GM21423 (cell line): ENCODE results near the gene BTBD1.
"Not testable (repeated sequence)": the region's sequence is repeated elsewhere in the genome, so short reads cannot be mapped to it uniquely, and the experiment has no call there.

Source experiments
- ATAC-seq: cut with Tn5 transposase; IDR thresholded peaks from one replicate; pipeline ENCODE4 v1.9.1; 2021; ENCODE audit warnings: mild to moderate bottlenecking, moderate library complexity; ENCODE audit not compliant: unreplicated experiment

BTBD1 gene

GRCh38 chr15:83062768-83063180, 4.3 kb downstream of the BTBD1 start:
- no peak for ATAC-seq

GRCh38 chr15:83061680-83062079, 5.4 kb downstream of the BTBD1 start:
- no peak for ATAC-seq

- no peak for ATAC-seq
Measured at GRCh38 chr15:83057696-83058376, 9.2 kb downstream of the BTBD1 start.

GRCh38 chr15:83057002-83057401, 10.1 kb downstream of the BTBD1 start:
- ATAC-seq: no peak

- no peak for ATAC-seq
Measured at GRCh38 chr15:83053151-83053550, 13.9 kb downstream of the BTBD1 start.

- no peak for ATAC-seq
Measured at GRCh38 chr15:83046558-83047127, 20.4 kb downstream of the BTBD1 start.

GRCh38 chr15:83044156-83044555, 22.9 kb downstream of the BTBD1 start:
- ATAC-seq: no peak

- no peak for ATAC-seq
Measured at GRCh38 chr15:83039206-83039605, 27.8 kb downstream of the BTBD1 start.

- ATAC-seq: no peak
Measured at GRCh38 chr15:83036253-83036652, 30.8 kb downstream of the BTBD1 start.

- ATAC-seq: not testable (repeated sequence)
Measured at GRCh38 chr15:83031234-83031633, 35.8 kb downstream of the BTBD1 start.

GRCh38 chr15:83030021-83030420, 37.0 kb downstream of the BTBD1 start:
- no peak for ATAC-seq

- ATAC-seq: no peak
Measured at GRCh38 chr15:83018436-83018835, 48.6 kb downstream of the BTBD1 start.

- no peak for ATAC-seq
Measured at GRCh38 chr15:83016906-83017305, 50.1 kb downstream of the BTBD1 start.

- no peak for ATAC-seq
Measured at GRCh38 chr15:83015361-83015760, 51.7 kb downstream of the BTBD1 start.

GRCh38 chr15:83014205-83014653, 52.8 kb downstream of the BTBD1 start:
- ATAC-seq: no peak

GRCh38 chr15:83012636-83013035, 54.4 kb downstream of the BTBD1 start:
- ATAC-seq: no peak

- no peak for ATAC-seq
Measured at GRCh38 chr15:83012076-83012426, 55.0 kb downstream of the BTBD1 start.

- peak; percentile 91 for ATAC-seq
Measured at GRCh38 chr15:83011271-83012075, 55.6 kb downstream of the BTBD1 start, which contains the start of gene C15orf40. TSS of gene C15orf40 (minus strand) at chr15:83011639. CDS start at chr15:83011607, 32 bp downstream.

- peak; percentile 50 for ATAC-seq
Measured at GRCh38 chr15:83010709-83011270, 56.3 kb downstream of the BTBD1 start.

GRCh38 chr15:83000672-83001031, 66.4 kb downstream of the BTBD1 start:
- ATAC-seq: not testable (repeated sequence)

- peak; percentile 85 for ATAC-seq
Measured at GRCh38 chr15:82999905-83000671, 67.0 kb downstream of the BTBD1 start.
